HG03039 (cell line): Measurements from ENCODE around the gene SIAH2.

Experiments used
- ATAC-seq: cut with Tn5 transposase; IDR thresholded peaks from one replicate; pipeline ENCODE4 v1.9.1; 2021; ENCODE audit warnings: mild to moderate bottlenecking, moderate library complexity; ENCODE audit not compliant: unreplicated experiment

SIAH2 gene

GRCh38 chr3:150775001-150775599 lies 12.1 kb upstream of the SIAH2 start:
- no peak for ATAC-seq

GRCh38 chr3:150773616-150774192 lies 10.7 kb upstream of the SIAH2 start:
- ATAC-seq = no peak

DNA sequence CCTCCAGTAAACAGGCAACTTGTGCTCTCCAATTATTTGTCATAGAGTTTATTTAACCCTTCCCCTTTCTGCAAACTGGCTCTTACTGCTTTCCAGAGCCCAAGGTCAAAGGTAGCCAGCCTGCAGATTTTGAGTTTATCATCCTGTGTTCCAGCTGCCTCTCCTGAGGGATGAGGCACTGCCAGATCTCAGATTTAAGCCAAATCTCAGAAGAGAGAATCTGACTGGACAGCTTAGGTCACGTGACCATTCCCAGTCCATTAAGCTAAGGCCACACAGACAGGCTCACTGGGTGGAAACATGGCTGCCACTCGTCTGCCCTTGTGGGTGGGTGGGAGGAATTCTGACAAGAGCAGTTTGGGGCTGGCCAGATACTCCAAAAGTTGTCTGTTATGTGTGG lies 8.6 kb upstream of the SIAH2 start:
- no peak for ATAC-seq

DNA sequence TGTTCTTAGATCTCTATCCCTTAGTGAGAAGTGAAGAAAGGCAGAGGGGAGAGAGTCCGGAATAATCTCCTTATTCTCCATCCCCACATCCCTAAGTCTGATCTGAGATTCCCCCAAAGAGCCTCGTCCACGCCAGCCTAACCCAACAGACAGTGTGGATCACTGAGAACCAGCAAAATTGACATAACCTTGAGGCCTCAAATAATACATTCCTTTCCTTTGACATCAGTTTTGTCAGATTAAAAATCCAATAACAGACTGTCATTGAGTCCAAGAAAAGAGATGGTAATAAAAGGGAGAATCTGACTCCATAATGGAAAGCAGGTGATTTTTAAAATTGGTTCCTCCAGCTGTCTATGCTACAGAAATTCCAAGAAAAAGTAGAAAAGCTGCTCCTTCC lies 7.7 kb upstream of the SIAH2 start:
- ATAC-seq = no peak

GRCh38 chr3:150766742-150767141 lies 3.8 kb upstream of the SIAH2 start:
- no peak for ATAC-seq

- ATAC-seq = peak; percentile 29
Measured at GRCh38 chr3:150765949-150766720, 3.2 kb upstream of the SIAH2 start.

GRCh38 chr3:150764967-150765366 lies 2.0 kb upstream of the SIAH2 start:
- no peak for ATAC-seq

GRCh38 chr3:150764566-150764965 lies 1.6 kb upstream of the SIAH2 start:
- no peak for ATAC-seq

- peak; percentile 1 for ATAC-seq
Measured at GRCh38 chr3:150763841-150764483, 993 bp upstream of the SIAH2 start.

DNA sequence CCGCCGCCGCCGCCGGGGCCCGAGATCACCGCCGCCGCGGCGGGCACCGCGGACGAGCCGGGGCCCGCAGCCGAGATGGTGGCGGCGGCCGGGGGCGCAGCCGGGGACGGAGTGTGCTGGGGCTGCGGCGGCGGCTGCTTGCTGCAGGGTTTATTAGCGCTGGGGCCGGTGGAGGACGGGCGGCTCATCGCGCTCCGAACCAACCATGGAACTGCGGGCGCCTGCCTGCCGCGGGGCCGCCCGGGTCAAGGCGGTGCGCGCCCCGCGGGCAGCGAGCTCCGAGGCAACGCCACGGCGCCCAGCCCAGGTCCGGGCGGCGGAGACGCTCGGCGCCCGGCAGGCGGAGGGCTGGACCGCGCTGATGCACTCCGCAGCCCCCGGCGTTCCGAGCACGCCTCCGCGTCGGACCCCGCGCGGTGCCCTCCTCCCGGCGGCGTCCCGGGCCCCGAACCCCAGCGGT lies 277 bp downstream of the SIAH2 start:
- peak; percentile 0 for ATAC-seq

DNA sequence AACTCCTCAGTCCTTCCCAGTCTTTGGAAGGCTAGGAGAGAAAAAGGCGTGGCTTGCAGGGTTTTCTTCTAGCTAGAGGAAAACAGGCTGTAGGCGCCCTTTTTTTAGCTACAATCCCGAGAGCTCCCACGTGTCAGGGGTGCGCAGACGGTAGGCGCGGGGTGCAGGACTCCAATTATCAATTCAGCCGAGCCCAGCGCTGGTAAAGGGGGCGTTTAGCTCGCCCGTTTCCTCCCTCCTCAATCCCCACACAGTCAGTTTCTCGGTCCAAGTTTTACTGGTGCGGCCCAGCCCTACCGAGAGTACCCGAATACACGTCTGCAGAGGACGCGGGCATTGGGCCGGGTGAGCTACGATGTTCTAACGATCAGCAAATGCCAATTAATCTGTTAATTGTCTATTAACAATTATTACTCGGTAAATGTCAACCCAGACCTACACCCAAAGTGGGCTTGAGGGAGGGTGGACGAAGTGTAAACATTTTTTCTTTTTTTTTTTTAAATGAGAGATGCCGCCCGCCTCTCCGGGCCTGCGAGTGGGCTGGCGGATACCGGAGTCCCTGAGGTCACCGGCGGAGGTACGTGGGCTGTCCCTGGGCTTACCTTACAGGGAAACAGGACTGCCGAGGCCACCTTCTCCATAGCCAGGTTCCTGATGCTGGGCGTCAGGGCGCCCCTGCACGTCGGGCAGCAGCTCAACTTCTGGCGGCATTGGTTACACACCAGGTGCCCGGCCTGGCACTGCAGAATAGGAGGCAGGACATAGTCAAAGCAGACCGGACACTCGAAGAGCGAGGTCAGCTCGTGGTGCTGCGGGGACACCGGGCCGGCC lies 923 bp downstream of the SIAH2 start:
- no peak for ATAC-seq

DNA sequence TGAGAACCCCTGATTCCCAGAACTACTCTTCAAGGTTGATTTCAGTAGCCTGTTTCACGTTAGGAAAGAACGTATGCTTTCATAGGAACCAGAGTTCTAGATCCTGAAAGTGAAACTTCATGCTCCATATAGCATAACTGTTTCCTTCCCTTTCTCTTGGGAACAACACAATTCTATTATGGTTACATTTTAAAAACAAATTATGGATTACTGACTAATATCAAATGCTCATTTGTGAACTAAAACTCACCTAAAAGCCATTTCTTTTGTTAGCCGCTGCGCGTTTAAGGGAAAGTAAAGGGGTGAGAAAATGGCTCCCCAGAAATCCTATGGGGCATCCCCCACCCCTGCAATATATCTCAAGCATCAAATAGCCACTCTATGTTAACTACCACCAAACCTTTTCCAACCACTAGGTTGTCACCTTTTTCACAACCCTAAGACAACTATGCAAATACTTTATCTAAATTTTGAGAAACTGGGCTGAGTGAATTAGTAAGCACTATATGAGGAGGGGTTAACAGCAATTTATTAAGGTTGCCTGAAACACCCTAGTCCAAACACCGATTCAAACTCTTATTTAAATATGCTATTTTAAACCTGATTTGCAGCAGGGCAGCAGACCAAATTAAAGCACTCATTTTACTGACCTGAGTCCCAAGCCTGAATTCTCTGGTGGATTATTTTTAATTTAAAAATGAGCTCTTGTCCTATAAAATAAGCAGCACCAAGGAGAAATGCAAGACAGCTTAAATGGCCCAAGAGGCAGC lies 2.4 kb downstream of the SIAH2 start:
- ATAC-seq = no peak

GRCh38 chr3:150759947-150760346 lies 3.0 kb downstream of the SIAH2 start:
- no peak for ATAC-seq

DNA sequence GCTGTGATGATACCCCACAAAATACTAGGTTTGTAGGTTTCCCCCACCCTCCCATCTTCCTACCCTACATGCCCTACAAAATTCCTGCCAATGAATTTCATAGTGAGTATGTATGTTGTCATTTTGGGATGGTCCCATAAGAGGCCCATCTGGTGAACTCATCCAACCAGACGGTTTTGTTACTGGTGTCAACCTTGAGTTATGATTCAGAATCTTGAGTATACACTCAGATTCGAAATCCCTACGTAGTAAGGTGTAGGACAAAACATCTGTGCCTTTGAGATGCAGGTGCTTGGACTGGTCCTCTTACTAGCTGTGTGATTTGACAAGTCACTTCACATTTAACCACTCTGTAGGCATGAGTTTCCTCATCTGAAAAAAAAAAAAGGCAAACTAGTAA lies 3.6 kb downstream of the SIAH2 start:
- ATAC-seq = no peak

DNA sequence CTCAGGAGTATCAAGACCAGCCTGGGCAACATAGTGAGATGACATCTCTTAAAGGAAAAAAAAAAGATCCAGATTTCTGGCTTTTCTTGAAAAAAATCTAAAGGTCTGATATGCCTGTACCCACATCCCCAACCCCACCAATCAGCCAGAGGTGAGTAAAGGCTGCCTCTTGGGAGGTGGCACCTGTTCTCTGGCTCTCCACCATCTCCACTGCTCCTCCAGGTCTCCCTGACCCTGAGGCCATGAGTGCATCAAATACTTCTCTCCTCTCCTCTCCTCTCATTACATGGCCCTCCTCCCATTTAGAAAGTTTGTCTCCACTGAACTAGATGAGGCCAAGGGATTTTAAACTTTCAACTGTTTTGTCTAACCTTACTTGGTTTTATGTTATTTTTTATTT lies 5.2 kb downstream of the SIAH2 start:
- ATAC-seq = no peak

DNA sequence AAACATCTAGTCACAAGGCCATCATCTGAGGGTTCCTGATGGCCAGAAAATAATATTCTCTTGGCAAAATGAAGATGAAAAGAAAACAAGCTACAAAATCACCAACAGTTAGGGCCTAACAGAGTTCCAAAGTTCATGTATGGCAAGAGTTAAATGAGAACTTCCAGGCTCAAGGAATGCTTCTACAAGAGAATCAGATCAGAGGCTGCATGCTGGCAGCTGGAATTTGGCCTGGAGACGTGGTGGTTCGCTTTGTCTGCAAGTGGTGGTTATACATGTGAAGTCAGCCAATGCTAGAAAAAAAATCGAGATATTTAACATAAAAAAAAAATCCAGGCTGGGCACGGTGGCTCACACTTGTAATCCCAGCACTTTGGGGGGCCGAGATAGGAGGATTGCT lies 5.6 kb downstream of the SIAH2 start:
- ATAC-seq = no peak

DNA sequence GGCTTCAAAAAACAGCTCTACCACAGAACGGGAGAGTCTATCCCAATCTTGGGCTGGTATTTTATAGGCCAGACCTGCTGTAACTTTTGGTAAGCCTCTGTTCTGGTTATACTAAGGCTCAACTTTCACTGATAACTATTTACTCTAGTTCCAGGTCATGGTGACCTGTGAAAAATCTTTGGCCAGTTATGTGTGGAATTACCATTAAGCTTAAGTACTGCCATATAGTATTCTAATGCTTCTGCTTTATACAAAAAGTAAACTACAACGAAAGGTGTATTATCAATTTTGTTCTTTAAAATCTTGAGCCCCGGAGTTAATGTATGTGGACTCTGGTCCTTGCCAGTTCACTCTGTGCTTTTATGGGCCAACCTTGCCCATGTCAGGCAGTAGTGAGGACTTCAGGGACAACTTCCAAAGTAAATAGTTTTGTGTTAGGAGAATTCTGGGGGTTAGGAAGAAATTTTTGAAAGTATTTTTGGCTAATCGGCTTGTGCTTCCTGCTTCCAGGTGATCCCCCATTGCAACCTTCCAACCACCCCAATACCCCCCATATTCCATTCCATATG lies 6.4 kb downstream of the SIAH2 start:
- no peak for ATAC-seq

- ATAC-seq = no peak
Measured at GRCh38 chr3:150755902-150756301, 7.1 kb downstream of the SIAH2 start.

DNA sequence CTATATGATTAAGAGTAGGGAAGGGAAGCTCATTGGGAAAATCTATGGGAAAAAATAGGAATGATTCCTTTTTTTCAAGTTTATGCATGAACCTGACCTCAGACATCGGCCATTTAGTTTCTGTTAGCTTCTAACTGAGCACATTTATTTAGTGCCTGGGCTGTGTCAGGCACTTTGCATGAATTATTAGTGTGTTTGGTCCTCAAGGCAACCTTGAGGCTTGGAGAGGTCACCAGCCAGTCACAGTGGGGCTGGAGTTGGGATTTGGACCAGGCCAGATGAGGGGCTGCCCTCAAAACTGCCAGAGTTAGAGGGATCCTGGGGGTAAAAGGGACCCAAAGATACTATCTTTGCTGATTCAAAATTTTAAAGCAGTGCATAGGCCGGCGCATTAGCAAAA lies 8.1 kb downstream of the SIAH2 start:
- no peak for ATAC-seq

DNA sequence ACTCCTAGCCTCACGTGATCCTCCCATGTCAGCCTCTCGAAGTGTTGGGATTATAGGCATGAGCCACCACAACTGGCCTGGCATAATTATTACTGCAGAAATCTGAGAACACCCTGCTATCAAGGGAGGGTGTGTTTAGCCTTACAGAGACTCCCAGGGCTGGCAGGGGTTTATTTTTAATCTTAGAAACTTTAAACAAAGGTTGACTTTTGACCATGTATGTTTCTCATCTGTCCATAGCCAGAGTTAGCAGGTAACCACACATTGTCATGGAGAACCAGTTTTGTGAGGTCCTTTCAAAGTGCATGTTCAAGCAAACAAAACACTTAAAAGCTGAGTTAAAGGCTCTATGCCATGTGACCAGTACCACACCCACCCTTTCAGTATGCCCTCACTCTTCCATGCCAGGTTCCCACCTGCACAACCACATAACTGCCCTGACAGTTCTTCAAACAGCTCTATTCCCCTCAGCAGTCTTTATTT lies 11.1 kb downstream of the SIAH2 start:
- ATAC-seq = no peak
